H1 (cell line): Measurements from ENCODE around the gene MMP25. TPM values are rescaled to one million over a fixed set of nuclear protein-coding genes. Genes with fewer than 3 reads are reported as not detected.

Experiments used
- CTCF ChIA-PET: fragments of 300-600 bp; sonication (Branson Sonifier 250); formaldehyde crosslinking; loops from one replicate; lab custom pipeline; 2021; ENCODE audit not compliant: partially characterized antibody; lab: Charles Lee
- POLR2A ChIA-PET: fragments of 300-600 bp; sonication (Branson Sonifier 250); formaldehyde crosslinking; loops from one replicate; lab custom pipeline; 2021; ENCODE audit warnings: inconsistent platforms; ENCODE audit not compliant: partially characterized antibody; lab: Charles Lee
- DNase-seq, 2 experiments: peaks; one replicate each; pipeline versions ENCODE4 v3.0.0 to v3.0.0-alpha.2; 2010 to 2022; ENCODE audit warnings: low spot score in 2 of 2, low read depth in 1 of 2, mixed read lengths in 1 of 2
- FAIRE-seq: peaks from 2 replicates; lab custom pipeline; 2011; peaks lifted over from hg19 to GRCh38; lab: Jason Lieb, UNC
- H2AFZ ChIP-seq: 2 replicates; pipeline ENCODE4 v1.8.1; 2012; ENCODE audit warnings: low read length, inconsistent platforms
- H2AK5ac ChIP-seq: 2 replicates; pipeline ENCODE4 v1.6.1; 2013; ENCODE audit warnings: low read depth, low read length
- H2BK120ac ChIP-seq: replicated peaks from 2 replicates; pipeline ENCODE3; 2013; ENCODE audit warnings: low read depth, low read length, inconsistent platforms
- H2BK12ac ChIP-seq: 2 replicates; pipeline ENCODE4 v1.6.1; 2013; ENCODE audit warnings: low read depth, low read length
- H2BK15ac ChIP-seq: 2 replicates; pipeline ENCODE4 v1.6.1; 2013; ENCODE audit warnings: low read length
- H2BK20ac ChIP-seq: 2 replicates; pipeline ENCODE4 v1.6.1; 2013; ENCODE audit warnings: low read length
- H2BK5ac ChIP-seq: 2 replicates; pipeline ENCODE4 v1.6.1; 2013; ENCODE audit warnings: low read depth, low read length
- H3K14ac ChIP-seq: 2 replicates; pipeline ENCODE4 v1.6.1; 2013; ENCODE audit warnings: inconsistent platforms; ENCODE audit not compliant: insufficient read length
- H3K18ac ChIP-seq: 2 replicates; pipeline ENCODE4 v1.6.1; 2013; ENCODE audit warnings: low read length; ENCODE audit errors: extremely low read depth
- H3K23ac ChIP-seq: 2 replicates; pipeline ENCODE4 v1.6.1; 2013; ENCODE audit warnings: inconsistent platforms; ENCODE audit not compliant: insufficient read length
- H3K23me2 ChIP-seq: 2 replicates; pipeline ENCODE4 v1.6.1; 2013; ENCODE audit warnings: low read depth, low read length
- H3K27ac ChIP-seq: 2 replicates; pipeline ENCODE4 v1.6.1; 2011; ENCODE audit warnings: low read depth, low read length, inconsistent platforms
- H3K27me3 ChIP-seq, 4 experiments: replicated peaks in 1 of 4; 1 replicate in 1 of 4; 2 replicates in 3 of 4; pipeline versions ENCODE4 v1.6.1 to v1.8.1; 2011 to 2013; ENCODE audit warnings: low read length in 3 of 4, mild to moderate bottlenecking in 3 of 4, inconsistent platforms in 2 of 4, mixed read lengths in 2 of 4, moderate library complexity in 1 of 4; ENCODE audit not compliant: control insufficient read depth in 3 of 4, insufficient read depth in 3 of 4; ENCODE audit errors: extremely low read depth in 1 of 4
- H3K36me3 ChIP-seq, 4 experiments: 2 replicates each; pipeline versions ENCODE4 v1.6.1 to v1.8.1; 2011 to 2013; ENCODE audit warnings: mild to moderate bottlenecking in 4 of 4, low read length in 3 of 4, moderate library complexity in 2 of 4, control low read depth in 1 of 4, inconsistent platforms in 1 of 4; ENCODE audit not compliant: insufficient read depth in 4 of 4, control insufficient read depth in 2 of 4
- H3K4ac ChIP-seq: replicated peaks from 2 replicates; pipeline ENCODE3; 2013; ENCODE audit warnings: low read length, low read depth, mixed read lengths, inconsistent platforms; ENCODE audit not compliant: insufficient read length
- H3K4me1 ChIP-seq, 4 experiments: replicated peaks in 1 of 4; 1 replicate in 1 of 4; 2 replicates in 3 of 4; pipeline versions ENCODE4 v1.6.1 to v1.8.1; 2011 to 2013; ENCODE audit warnings: low read length in 3 of 4, inconsistent platforms in 2 of 4, mixed read lengths in 1 of 4; ENCODE audit not compliant: insufficient read depth in 4 of 4, control insufficient read depth in 3 of 4
- H3K4me2 ChIP-seq, 2 experiments: 2 replicates each; pipeline versions ENCODE4 v1.6.1 to v1.8.1; 2011 to 2013; ENCODE audit warnings: low read depth in 2 of 2, low read length in 2 of 2, control low read depth in 1 of 2, inconsistent platforms in 1 of 2, mild to moderate bottlenecking in 1 of 2; ENCODE audit not compliant: insufficient read depth in 1 of 2
- H3K4me3 ChIP-seq, 4 experiments: fragments of 200-600, 300-600 bp in 1 of 4; sonication (generic), shearing (Covaris generic), sonication (Bioruptor Twin) in 1 of 4; 2 replicates each; pipeline versions ENCODE4 v1.5.1 to v1.8.1; 2011 to 2016; ENCODE audit warnings: low read length in 4 of 4, low read depth in 3 of 4, control low read depth in 2 of 4, inconsistent platforms in 2 of 4, mild to moderate bottlenecking in 2 of 4, mixed read lengths in 1 of 4, moderate library complexity in 1 of 4; ENCODE audit not compliant: insufficient read depth in 2 of 4; ENCODE audit errors: extremely low read depth in 1 of 4
- H3K56ac ChIP-seq: replicated peaks from 2 replicates; pipeline ENCODE3; 2013; ENCODE audit warnings: low read depth, mild to moderate bottlenecking, mixed read lengths, low read length, inconsistent platforms; ENCODE audit not compliant: insufficient read length
- H3K79me1 ChIP-seq: 2 replicates; pipeline ENCODE4 v1.6.1; 2013; ENCODE audit warnings: low read depth, low read length, control low read depth
- H3K79me2 ChIP-seq, 2 experiments: 2 replicates each; pipeline versions ENCODE4 v1.6.1 to v1.8.1; 2012 to 2013; ENCODE audit warnings: low read length in 2 of 2, mild to moderate bottlenecking in 2 of 2, inconsistent platforms in 1 of 2; ENCODE audit not compliant: insufficient read depth in 2 of 2, control insufficient read depth in 1 of 2
- H3K9ac ChIP-seq, 4 experiments: replicated peaks in 1 of 4; 1 replicate in 1 of 4; 2 replicates in 3 of 4; pipeline versions ENCODE4 v1.6.1 to v1.8.1; 2011 to 2013; ENCODE audit warnings: low read depth in 3 of 4, low read length in 3 of 4, control low read depth in 2 of 4, mild to moderate bottlenecking in 2 of 4, moderate library complexity in 2 of 4, inconsistent platforms in 1 of 4; ENCODE audit errors: extremely low read depth in 1 of 4
- H3K9me3 ChIP-seq, 2 experiments: 2 replicates each; pipeline versions ENCODE4 v1.6.1 to v1.8.1; 2012 to 2013; ENCODE audit warnings: mild to moderate bottlenecking in 2 of 2, moderate library complexity in 2 of 2, control low read depth in 1 of 2, inconsistent platforms in 1 of 2, low read depth in 1 of 2, low read length in 1 of 2, mixed read lengths in 1 of 2; ENCODE audit not compliant: insufficient read depth in 2 of 2
- H4K20me1 ChIP-seq, 2 experiments: replicated peaks in 1 of 2; 2 replicates each; pipeline versions ENCODE3 to v1.8.1; 2011 to 2013; ENCODE audit warnings: inconsistent platforms in 2 of 2, low read length in 2 of 2, mild to moderate bottlenecking in 1 of 2; ENCODE audit not compliant: insufficient read depth in 2 of 2, control insufficient read depth in 1 of 2
- H4K5ac ChIP-seq: 2 replicates; pipeline ENCODE4 v1.6.1; 2013; ENCODE audit warnings: low read length, low read depth, mixed read lengths, inconsistent platforms; ENCODE audit not compliant: insufficient read length
- H4K8ac ChIP-seq: 2 replicates; pipeline ENCODE4 v1.8.0; 2013; ENCODE audit warnings: mild to moderate bottlenecking, moderate library complexity, low read length, inconsistent platforms; ENCODE audit not compliant: insufficient read depth; ENCODE audit errors: extremely low read depth
- H4K91ac ChIP-seq: replicated peaks from 2 replicates; pipeline ENCODE3; 2013; ENCODE audit warnings: low read length, mixed read lengths, inconsistent platforms; ENCODE audit not compliant: insufficient read length
- ASH2L ChIP-seq: fragments of 200-600, 300-600 bp; sonication (generic); IDR thresholded peaks from one replicate; pipeline ENCODE4 v1.7.1; 2017; ENCODE audit warnings: low read length
- CTBP2 ChIP-seq: IDR thresholded peaks from 2 replicates; pipeline ENCODE4 v1.7.0; 2011; ENCODE audit warnings: borderline replicate concordance, mild to moderate bottlenecking, moderate library complexity, mixed read lengths, low read length; ENCODE audit not compliant: insufficient read depth, insufficient read length
- EP300 ChIP-seq, 2 experiments: IDR thresholded peaks; 1 replicate in 1 of 2; 2 replicates in 1 of 2; pipeline ENCODE4 v1.6.1; 2011 to 2012; ENCODE audit warnings: low read depth in 2 of 2, low read length in 2 of 2, mild to moderate bottlenecking in 2 of 2, borderline replicate concordance in 1 of 2, inconsistent platforms in 1 of 2, moderate library complexity in 1 of 2
- EZH2 ChIP-seq: fragments of 200-600 bp; sonication (generic); IDR thresholded peaks from 2 replicates; pipeline ENCODE4 v1.7.1; 2012; ENCODE audit warnings: low read depth, mild to moderate bottlenecking, moderate library complexity, low read length, inconsistent platforms; ENCODE audit not compliant: severe bottlenecking
- RNF2 ChIP-seq: fragments of 200-900, 300-1000 bp; sonication (generic); IDR thresholded peaks from 2 replicates; pipeline ENCODE4 v1.7.1; 2016; ENCODE audit warnings: borderline replicate concordance, low read depth, mild to moderate bottlenecking, antibody characterized with exemption, low read length; ENCODE audit not compliant: poor library complexity, severe bottlenecking; ENCODE audit errors: missing control alignments
- RXRA ChIP-seq: IDR thresholded peaks from 2 replicates; pipeline ENCODE4 v1.6.1; 2011; ENCODE audit warnings: low read depth, mild to moderate bottlenecking, low read length, moderate library complexity; ENCODE audit not compliant: insufficient read depth
- SIX5 ChIP-seq: IDR thresholded peaks from 2 replicates; pipeline ENCODE4 v1.6.1; 2011; ENCODE audit warnings: mild to moderate bottlenecking, low read depth, low read length
- SRF ChIP-seq: IDR thresholded peaks from 2 replicates; pipeline ENCODE4 v1.6.1; 2011; ENCODE audit warnings: mild to moderate bottlenecking, low read depth, low read length, moderate library complexity
- TBP ChIP-seq: IDR thresholded peaks from 2 replicates; pipeline ENCODE4 v1.6.1; 2011; ENCODE audit warnings: low read depth, low read length, improper control_type of control experiment
- ZNF274 ChIP-seq: IDR thresholded peaks from 2 replicates; pipeline ENCODE4 v1.7.0; 2012; ENCODE audit warnings: low read length, borderline replicate concordance; ENCODE audit errors: extremely low read depth
- WGBS, 2 experiments: shearing (Covaris generic) in 1 of 2; methylation state at CpG; one replicate each; pipeline versions ENCODE4 v1.1.6 to v1.1.7; 2013 to 2015; ENCODE audit warnings: low lambda C conversion rate in 2 of 2, mixed read lengths in 2 of 2, inconsistent platforms in 1 of 2, low coverage in 1 of 2, missing lambda C conversion rate in 1 of 2; ENCODE audit not compliant: insufficient replicate concordance in 2 of 2, insufficient coverage in 1 of 2, insufficient read length in 1 of 2; ENCODE audit errors: extremely low coverage in 1 of 2, missing lambda C conversion rate in 1 of 2; 5-methylcytosine and 5-hydroxymethylcytosine counted together
- polyA plus RNA-seq, 7 experiments: library from polyadenylated mRNA; depleted of rRNA in 3 of 7; stranded (reverse) in 5 of 7; unstranded in 2 of 7; fragments of >200 nt in 5 of 7; fragments of 200-250 nt in 2 of 7; gene quantifications; 1 replicate in 5 of 7; 2 replicates in 1 of 7; 4 replicates in 1 of 7; pipeline versions ENCODE4 v1.2.1 to v1.2.3, GENCODE V29; 2011 to 2013; ENCODE audit warnings: missing spikeins in 2 of 7, mixed read lengths in 2 of 7
- total RNA-seq: library from RNA; stranded (reverse); fragmentation: NEBNext Ultra II Directional; extraction: Animal tissue kit (Norgen Biotek cat#: 25700); gene quantifications from 2 replicates; pipeline ENCODE4 v1.2.1, GENCODE V29; 2021

The MMP25 gene
- total and polyA plus RNA-seq, 2 of the 8 experiments (the other 6 are each of a cell fraction or from before 2014, with no cell fraction given) = 7.7 to 26.7 TPM

- peak overlapping the region; percentile 99 for H2BK12ac ChIP-seq
- H2BK5ac ChIP-seq = peak overlapping the region; percentile 100
- peak overlapping the region; percentile 96 for H2BK120ac ChIP-seq
- DNase-seq (peak; percentile 89 to 94), FAIRE-seq (peak; percentile 96)
- CTCF ChIA-PET = interaction anchor here (0.8 to 17.3 kb wide), 5 partner anchors 20 to 135 kb away, joined by 3 to 639 read pairs (median 4); partner anchors contain the start of genes BICDL2, CLDN6, HCFC1R1 and THOC6
- peaks cover 0 to 3% (median 0%) of the 10 kb centered on the region in 4 experiments; a peak in 1 of 8 replicates for H3K36me3 ChIP-seq
- peak overlapping the region; percentile 100 for H4K91ac ChIP-seq
- H3K56ac ChIP-seq = peak overlapping the region; percentile 96
- peaks cover 26% of the 10 kb centered on the region for H3K23me2 ChIP-seq
- peak overlapping the region; percentile 62 for H2BK20ac ChIP-seq
- peaks cover 20 to 57% (median 48%) of the 10 kb centered on the region in 4 experiments for H3K4me1 ChIP-seq
- H3K4me2 ChIP-seq = peak overlapping the region; percentile 84 to 88
- 2% methylated on average over 17 of the region's 17 CpGs; no CpG with 5 or more reads in 1 of the 2 experiments for WGBS, 2 experiments
- H2AK5ac ChIP-seq = peak overlapping the region; percentile 94
- H4K5ac ChIP-seq = peak overlapping the region; percentile 94
- POLR2A ChIA-PET = interaction anchor here (0.6 to 35.7 kb wide), 18 partner anchors 7 to 102 kb away, joined by 3 to 1808 read pairs (median 8); partner anchors contain the start of genes BICDL2, CLDN6, CLDN9 and HCFC1R1
- H3K9ac ChIP-seq = peak overlapping the region in 3 of 4 experiments; percentile 84 to 87 (median 85); a peak in 6 of 7 replicates
- H3K14ac ChIP-seq = peak overlapping the region; percentile 14
- H4K20me1 ChIP-seq = peaks cover 0 to 3% of the 10 kb centered on the region in 2 experiments
- no peaks in the 10 kb centered on the region for H3K9me3 ChIP-seq
- H3K23ac ChIP-seq = no peak overlapping the region
- 0 out of 2 replicates have a peak overlapping the region, but pooled peaks have one; percentile 73 for H2BK15ac ChIP-seq
- peak overlapping the region; percentile 87 for H4K8ac ChIP-seq
- peak overlapping the region; percentile 20 to 60 (median 46) for H3K4me3 ChIP-seq
- no peaks in the 10 kb centered on the region; the same call in 1 of the 2 replicates for H3K79me1 ChIP-seq
- H2AFZ ChIP-seq = no peak overlapping the region
- peak overlapping the region; percentile 99 for H3K4ac ChIP-seq
- H3K27me3 ChIP-seq = no peaks in the 10 kb centered on the region; a peak in 1 of 7 replicates
- peak overlapping the region; percentile 96 for H3K27ac ChIP-seq
- H3K18ac ChIP-seq = peak overlapping the region; percentile 100
- peaks cover 0 to 6% of the 10 kb centered on the region in 2 experiments; a peak in 1 of 4 replicates for H3K79me2 ChIP-seq
- TF ChIP-seq SRF = 0 out of 2 replicates have a peak, but pooled peaks have one; percentile 16
- no peak for TF ChIP-seq RNF2
- peak; percentile 93 for TF ChIP-seq CTBP2
- TF ChIP-seq TBP = peak; percentile 86
- peak; percentile 86 to 100 for TF ChIP-seq EP300 (IDR thresholded peaks at IDR 0.05; ENCODE audit: borderline replicate concordance in 1 of 2, low read depth in 2 of 2, low read length in 2 of 2)
- no peak for TF ChIP-seq SIX5
- peak; percentile 100 for TF ChIP-seq ASH2L
- TF ChIP-seq EZH2 = no peak
- TF ChIP-seq RXRA = peak; percentile 94
- TF ChIP-seq ZNF274 = no peak
These were observed 38.2 kb upstream of the MMP25 start for GRCh38 chr16:3007957-3008689.
